H1 (cell line): ENCODE data around the gene SURF4. TPM values are rescaled to one million over a fixed set of nuclear protein-coding genes. Genes with fewer than 3 reads are reported as not detected.

Source experiments
- CTCF ChIA-PET: fragments of 300-600 bp; sonication (Branson Sonifier 250); formaldehyde crosslinking; loops from one replicate; lab custom pipeline; 2021; ENCODE audit not compliant: partially characterized antibody; lab: Charles Lee
- POLR2A ChIA-PET: fragments of 300-600 bp; sonication (Branson Sonifier 250); formaldehyde crosslinking; loops from one replicate; lab custom pipeline; 2021; ENCODE audit warnings: inconsistent platforms; ENCODE audit not compliant: partially characterized antibody; lab: Charles Lee
- DNase-seq, 2 experiments: peaks; one replicate each; pipeline versions ENCODE4 v3.0.0 to v3.0.0-alpha.2; 2010 to 2022; ENCODE audit warnings: low spot score in 2 of 2, low read depth in 1 of 2, mixed read lengths in 1 of 2
- FAIRE-seq: peaks from 2 replicates; lab custom pipeline; 2011; peaks lifted over from hg19 to GRCh38; lab: Jason Lieb, UNC
- H2AFZ ChIP-seq: 2 replicates; pipeline ENCODE4 v1.8.1; 2012; ENCODE audit warnings: low read length, inconsistent platforms
- H2AK5ac ChIP-seq: 2 replicates; pipeline ENCODE4 v1.6.1; 2013; ENCODE audit warnings: low read depth, low read length
- H2BK120ac ChIP-seq: replicated peaks from 2 replicates; pipeline ENCODE3; 2013; ENCODE audit warnings: low read depth, low read length, inconsistent platforms
- H2BK12ac ChIP-seq: 2 replicates; pipeline ENCODE4 v1.6.1; 2013; ENCODE audit warnings: low read depth, low read length
- H2BK15ac ChIP-seq: 2 replicates; pipeline ENCODE4 v1.6.1; 2013; ENCODE audit warnings: low read length
- H2BK20ac ChIP-seq: 2 replicates; pipeline ENCODE4 v1.6.1; 2013; ENCODE audit warnings: low read length
- H2BK5ac ChIP-seq: 2 replicates; pipeline ENCODE4 v1.6.1; 2013; ENCODE audit warnings: low read depth, low read length
- H3K14ac ChIP-seq: 2 replicates; pipeline ENCODE4 v1.6.1; 2013; ENCODE audit warnings: inconsistent platforms; ENCODE audit not compliant: insufficient read length
- H3K18ac ChIP-seq: 2 replicates; pipeline ENCODE4 v1.6.1; 2013; ENCODE audit warnings: low read length; ENCODE audit errors: extremely low read depth
- H3K23ac ChIP-seq: 2 replicates; pipeline ENCODE4 v1.6.1; 2013; ENCODE audit warnings: inconsistent platforms; ENCODE audit not compliant: insufficient read length
- H3K23me2 ChIP-seq: 2 replicates; pipeline ENCODE4 v1.6.1; 2013; ENCODE audit warnings: low read depth, low read length
- H3K27ac ChIP-seq: 2 replicates; pipeline ENCODE4 v1.6.1; 2011; ENCODE audit warnings: low read depth, low read length, inconsistent platforms
- H3K27me3 ChIP-seq, 4 experiments: replicated peaks in 1 of 4; 1 replicate in 1 of 4; 2 replicates in 3 of 4; pipeline versions ENCODE4 v1.6.1 to v1.8.1; 2011 to 2013; ENCODE audit warnings: low read length in 3 of 4, mild to moderate bottlenecking in 3 of 4, inconsistent platforms in 2 of 4, mixed read lengths in 2 of 4, moderate library complexity in 1 of 4; ENCODE audit not compliant: control insufficient read depth in 3 of 4, insufficient read depth in 3 of 4; ENCODE audit errors: extremely low read depth in 1 of 4
- H3K36me3 ChIP-seq, 4 experiments: 2 replicates each; pipeline versions ENCODE4 v1.6.1 to v1.8.1; 2011 to 2013; ENCODE audit warnings: mild to moderate bottlenecking in 4 of 4, low read length in 3 of 4, moderate library complexity in 2 of 4, control low read depth in 1 of 4, inconsistent platforms in 1 of 4; ENCODE audit not compliant: insufficient read depth in 4 of 4, control insufficient read depth in 2 of 4
- H3K4ac ChIP-seq: replicated peaks from 2 replicates; pipeline ENCODE3; 2013; ENCODE audit warnings: low read length, low read depth, mixed read lengths, inconsistent platforms; ENCODE audit not compliant: insufficient read length
- H3K4me1 ChIP-seq, 4 experiments: replicated peaks in 1 of 4; 1 replicate in 1 of 4; 2 replicates in 3 of 4; pipeline versions ENCODE4 v1.6.1 to v1.8.1; 2011 to 2013; ENCODE audit warnings: low read length in 3 of 4, inconsistent platforms in 2 of 4, mixed read lengths in 1 of 4; ENCODE audit not compliant: insufficient read depth in 4 of 4, control insufficient read depth in 3 of 4
- H3K4me2 ChIP-seq, 2 experiments: 2 replicates each; pipeline versions ENCODE4 v1.6.1 to v1.8.1; 2011 to 2013; ENCODE audit warnings: low read depth in 2 of 2, low read length in 2 of 2, control low read depth in 1 of 2, inconsistent platforms in 1 of 2, mild to moderate bottlenecking in 1 of 2; ENCODE audit not compliant: insufficient read depth in 1 of 2
- H3K4me3 ChIP-seq, 4 experiments: fragments of 200-600, 300-600 bp in 1 of 4; sonication (generic), shearing (Covaris generic), sonication (Bioruptor Twin) in 1 of 4; 2 replicates each; pipeline versions ENCODE4 v1.5.1 to v1.8.1; 2011 to 2016; ENCODE audit warnings: low read length in 4 of 4, low read depth in 3 of 4, control low read depth in 2 of 4, inconsistent platforms in 2 of 4, mild to moderate bottlenecking in 2 of 4, mixed read lengths in 1 of 4, moderate library complexity in 1 of 4; ENCODE audit not compliant: insufficient read depth in 2 of 4; ENCODE audit errors: extremely low read depth in 1 of 4
- H3K56ac ChIP-seq: replicated peaks from 2 replicates; pipeline ENCODE3; 2013; ENCODE audit warnings: low read depth, mild to moderate bottlenecking, mixed read lengths, low read length, inconsistent platforms; ENCODE audit not compliant: insufficient read length
- H3K79me1 ChIP-seq: 2 replicates; pipeline ENCODE4 v1.6.1; 2013; ENCODE audit warnings: low read depth, low read length, control low read depth
- H3K79me2 ChIP-seq, 2 experiments: 2 replicates each; pipeline versions ENCODE4 v1.6.1 to v1.8.1; 2012 to 2013; ENCODE audit warnings: low read length in 2 of 2, mild to moderate bottlenecking in 2 of 2, inconsistent platforms in 1 of 2; ENCODE audit not compliant: insufficient read depth in 2 of 2, control insufficient read depth in 1 of 2
- H3K9ac ChIP-seq, 4 experiments: replicated peaks in 1 of 4; 1 replicate in 1 of 4; 2 replicates in 3 of 4; pipeline versions ENCODE4 v1.6.1 to v1.8.1; 2011 to 2013; ENCODE audit warnings: low read depth in 3 of 4, low read length in 3 of 4, control low read depth in 2 of 4, mild to moderate bottlenecking in 2 of 4, moderate library complexity in 2 of 4, inconsistent platforms in 1 of 4; ENCODE audit errors: extremely low read depth in 1 of 4
- H3K9me3 ChIP-seq, 2 experiments: 2 replicates each; pipeline versions ENCODE4 v1.6.1 to v1.8.1; 2012 to 2013; ENCODE audit warnings: mild to moderate bottlenecking in 2 of 2, moderate library complexity in 2 of 2, control low read depth in 1 of 2, inconsistent platforms in 1 of 2, low read depth in 1 of 2, low read length in 1 of 2, mixed read lengths in 1 of 2; ENCODE audit not compliant: insufficient read depth in 2 of 2
- H4K20me1 ChIP-seq, 2 experiments: replicated peaks in 1 of 2; 2 replicates each; pipeline versions ENCODE3 to v1.8.1; 2011 to 2013; ENCODE audit warnings: inconsistent platforms in 2 of 2, low read length in 2 of 2, mild to moderate bottlenecking in 1 of 2; ENCODE audit not compliant: insufficient read depth in 2 of 2, control insufficient read depth in 1 of 2
- H4K5ac ChIP-seq: 2 replicates; pipeline ENCODE4 v1.6.1; 2013; ENCODE audit warnings: low read length, low read depth, mixed read lengths, inconsistent platforms; ENCODE audit not compliant: insufficient read length
- H4K8ac ChIP-seq: 2 replicates; pipeline ENCODE4 v1.8.0; 2013; ENCODE audit warnings: mild to moderate bottlenecking, moderate library complexity, low read length, inconsistent platforms; ENCODE audit not compliant: insufficient read depth; ENCODE audit errors: extremely low read depth
- H4K91ac ChIP-seq: replicated peaks from 2 replicates; pipeline ENCODE3; 2013; ENCODE audit warnings: low read length, mixed read lengths, inconsistent platforms; ENCODE audit not compliant: insufficient read length
- ATF2 ChIP-seq: IDR thresholded peaks from 2 replicates; pipeline ENCODE4 v1.6.1; 2012; ENCODE audit warnings: low read length, inconsistent platforms
- CEBPB ChIP-seq: IDR thresholded peaks from 2 replicates; pipeline ENCODE4 v1.6.1; 2012; ENCODE audit warnings: low read depth, low read length
- GTF2F1 ChIP-seq: IDR thresholded peaks from 2 replicates; pipeline ENCODE4 v1.6.1; 2012; ENCODE audit warnings: low read depth, low read length, improper control_type of control experiment, borderline replicate concordance
- SIRT6 ChIP-seq: IDR thresholded peaks from one replicate; pipeline ENCODE4 v1.7.1; 2012; ENCODE audit warnings: low read length, inconsistent platforms
- WGBS, 2 experiments: shearing (Covaris generic) in 1 of 2; methylation state at CpG; one replicate each; pipeline versions ENCODE4 v1.1.6 to v1.1.7; 2013 to 2015; ENCODE audit warnings: low lambda C conversion rate in 2 of 2, mixed read lengths in 2 of 2, inconsistent platforms in 1 of 2, low coverage in 1 of 2, missing lambda C conversion rate in 1 of 2; ENCODE audit not compliant: insufficient replicate concordance in 2 of 2, insufficient coverage in 1 of 2, insufficient read length in 1 of 2; ENCODE audit errors: extremely low coverage in 1 of 2, missing lambda C conversion rate in 1 of 2; 5-methylcytosine and 5-hydroxymethylcytosine counted together
- polyA plus RNA-seq, 7 experiments: library from polyadenylated mRNA; depleted of rRNA in 3 of 7; stranded (reverse) in 5 of 7; unstranded in 2 of 7; fragments of >200 nt in 5 of 7; fragments of 200-250 nt in 2 of 7; gene quantifications; 1 replicate in 5 of 7; 2 replicates in 1 of 7; 4 replicates in 1 of 7; pipeline versions ENCODE4 v1.2.1 to v1.2.3, GENCODE V29; 2011 to 2013; ENCODE audit warnings: missing spikeins in 2 of 7, mixed read lengths in 2 of 7
- total RNA-seq: library from RNA; stranded (reverse); fragmentation: NEBNext Ultra II Directional; extraction: Animal tissue kit (Norgen Biotek cat#: 25700); gene quantifications from 2 replicates; pipeline ENCODE4 v1.2.1, GENCODE V29; 2021

SURF4 gene
- total and polyA plus RNA-seq, 2 of the 8 experiments (the other 6 are each of a cell fraction or from before 2014, with no cell fraction given) = 176 to 182 TPM

- POLR2A ChIA-PET = interaction anchor here (1.0 to 1.5 kb wide), 2 partner anchors 8 to 29 kb away, joined by 6 to 7 read pairs; no protein-coding TSS in a partner anchor
Observed at GRCh38 chr9:133322701-133323100, 53.2 kb downstream of the SURF4 start.

More at GRCh38 chr9:133322701-133323100, 53.2 kb downstream of the SURF4 start:
- H4K91ac ChIP-seq = no peak overlapping the region
- H3K4me3 ChIP-seq = no peak overlapping the region
- no peak overlapping the region for H3K27ac ChIP-seq
- DNase-seq (no peak), FAIRE-seq (no peak)
- H3K56ac ChIP-seq = no peak overlapping the region
- H3K9ac ChIP-seq = no peak overlapping the region
- H3K79me1 ChIP-seq = no peaks in the 10 kb centered on the region
- no peak overlapping the region for H2BK120ac ChIP-seq
- no peak overlapping the region for H3K4ac ChIP-seq
- CTCF ChIA-PET = interaction anchor here (0.9 to 1.2 kb wide), 3 partner anchors 8 to 136 kb away, joined by 3 to 4 read pairs (median 4); no protein-coding TSS in a partner anchor
- no peak overlapping the region for H4K5ac ChIP-seq
- H2BK12ac ChIP-seq = no peak overlapping the region
- H2BK20ac ChIP-seq = no peak overlapping the region
- H2BK15ac ChIP-seq = no peak overlapping the region
- no peaks in the 10 kb centered on the region for H3K36me3 ChIP-seq
- no peak overlapping the region for H3K23ac ChIP-seq
- no peaks in the 10 kb centered on the region for H3K27me3 ChIP-seq
- H3K23me2 ChIP-seq = no peaks in the 10 kb centered on the region
- no peaks in the 10 kb centered on the region for H4K20me1 ChIP-seq
- WGBS, 2 experiments = 90% methylated on average over 14 of the region's 14 CpGs; no CpG with 5 or more reads in 1 of the 2 experiments
- no peak overlapping the region for H3K14ac ChIP-seq
- no peak overlapping the region for H2AFZ ChIP-seq
- H4K8ac ChIP-seq = no peak overlapping the region
- no peak overlapping the region for H2BK5ac ChIP-seq
- H3K18ac ChIP-seq = no peak overlapping the region
- H3K9me3 ChIP-seq = peaks cover 10 to 16% of the 10 kb centered on the region in 2 experiments
- no peaks in the 10 kb centered on the region for H3K79me2 ChIP-seq
- H3K4me1 ChIP-seq = no peaks in the 10 kb centered on the region
- no peak overlapping the region for H3K4me2 ChIP-seq
- H2AK5ac ChIP-seq = no peak overlapping the region
- no peak for TF ChIP-seq ATF2
- no peak for TF ChIP-seq GTF2F1
- no peak for TF ChIP-seq SIRT6
- TF ChIP-seq CEBPB = no peak
